ENCODE measurements around the gene SMPD1.
A peak's percentile ranks its signal among the peaks of the same experiment; 100 is the strongest.

The SMPD1 gene

GRCh38 chr11:6389905-6390717, at the start of gene SMPD1:
Gene SMPD1, plus strand, starts transcription at chr11:6390474. Its CDS starts 125 bp downstream, at chr11:6390599.
- DNase-seq (ENCODE audit: low spot score), result peak; percentile 93

GRCh38 chr11:6345366-6345765, 44.9 kb upstream of the SMPD1 start:
- no peak for DNase-seq (ENCODE audit: low spot score)

GRCh38 chr11:6350043-6350442, 40.2 kb upstream of the SMPD1 start:
- DNase-seq (ENCODE audit: low spot score), result no peak

GRCh38 chr11:6350486-6350885, 39.8 kb upstream of the SMPD1 start:
- no peak for DNase-seq (ENCODE audit: low spot score)

GRCh38 chr11:6351782-6352382, 38.4 kb upstream of the SMPD1 start:
- DNase-seq (ENCODE audit: low spot score), result no peak

GRCh38 chr11:6353367-6353987, 36.8 kb upstream of the SMPD1 start:
- no peak for DNase-seq (ENCODE audit: low spot score)

GRCh38 chr11:6354651-6355485, 35.4 kb upstream of the SMPD1 start:
- DNase-seq (ENCODE audit: low spot score), result no peak

GRCh38 chr11:6356503-6357055, 33.7 kb upstream of the SMPD1 start:
- no peak for DNase-seq (ENCODE audit: low spot score)

GRCh38 chr11:6357222-6357621, 33.1 kb upstream of the SMPD1 start:
- DNase-seq (ENCODE audit: low spot score), result no peak

- no peak for DNase-seq (ENCODE audit: low spot score)
Observed at GRCh38 chr11:6360183-6360582, 30.1 kb upstream of the SMPD1 start.

- no peak for DNase-seq (ENCODE audit: low spot score)
Observed at GRCh38 chr11:6362185-6362872, 27.9 kb upstream of the SMPD1 start.

GRCh38 chr11:6362873-6363678, 27.2 kb upstream of the SMPD1 start:
- DNase-seq (ENCODE audit: low spot score), result peak; percentile 64

GRCh38 chr11:6365659-6366058, 24.6 kb upstream of the SMPD1 start:
- no peak for DNase-seq (ENCODE audit: low spot score)

GRCh38 chr11:6371825-6372224, 18.4 kb upstream of the SMPD1 start:
- DNase-seq (ENCODE audit: low spot score), result no peak

GRCh38 chr11:6377902-6378639, 12.2 kb upstream of the SMPD1 start:
- no peak for DNase-seq (ENCODE audit: low spot score)

GRCh38 chr11:6378640-6378989, 11.7 kb upstream of the SMPD1 start:
- no peak for DNase-seq (ENCODE audit: low spot score)

- DNase-seq (ENCODE audit: low spot score), result no peak
Observed at GRCh38 chr11:6385046-6385777, 5.1 kb upstream of the SMPD1 start.

GRCh38 chr11:6387811-6388599, 2.3 kb upstream of the SMPD1 start:
- no peak for DNase-seq (ENCODE audit: low spot score)

Measured in putamen (tissue), 1 donor.